SH-SY5Y (cell line): ENCODE results near the gene DYRK1A.
A peak's percentile ranks its signal among the peaks of the same experiment; 100 is the strongest.

Source experiments
- GATA2 ChIP-seq: IDR thresholded peaks from 2 replicates; pipeline ENCODE4 v1.6.1; 2011; ENCODE audit warnings: mild to moderate bottlenecking, low read depth, low read length
- GATA3 ChIP-seq: IDR thresholded peaks from 2 replicates; pipeline ENCODE4 v1.6.1; 2011; ENCODE audit warnings: low read depth, mild to moderate bottlenecking, low read length, moderate library complexity

GRCh38 chr21:37339552-37339939 lies 27.0 kb upstream of the DYRK1A start:
- no peak; the same call in 1 of the 2 replicates for TF ChIP-seq GATA2
- TF ChIP-seq GATA3: peak; percentile 82
